Measurements from ENCODE around the gene ZNF469. TPM values are rescaled to one million over a fixed set of nuclear protein-coding genes. Genes with fewer than 3 reads are reported as not detected.

The ZNF469 gene
- total RNA-seq, 1 experiment from 2014 or later: 0.50 TPM

- H3K27me3 Mint-ChIP-seq (ENCODE audit: unreplicated experiment): no peaks in the 10 kb centered on the region
- no peak for TF ChIP-seq CTCF (IDR thresholded peaks at IDR 0.05; ENCODE audit: unreplicated experiment)
- intact Hi-C loops (cut with micrococcal nuclease; ENCODE audit: unreplicated experiment): no loop called here
- no peaks in the 10 kb centered on the region for H3K9me3 Mint-ChIP-seq (ENCODE audit: low read depth, unreplicated experiment)
- CTCF ChIA-PET: interaction anchor here (0.8 kb wide), 1 partner anchor 63 kb away, joined by 3 read pairs; no protein-coding TSS in a partner anchor
- DNase-seq: no peak
- H3K36me3 Mint-ChIP-seq (ENCODE audit: insufficient read depth, unreplicated experiment): no peaks in the 10 kb centered on the region
- BruUV-seq (replicated peaks): no TSS peak
- H3K4me3 Mint-ChIP-seq (ENCODE audit: low read depth, unreplicated experiment): no peak overlapping the region
- H3K4me1 Mint-ChIP-seq (ENCODE audit: low read depth, unreplicated experiment): no peaks in the 10 kb centered on the region
- H3K27ac Mint-ChIP-seq (ENCODE audit: unreplicated experiment): no peak overlapping the region
Measured at GRCh38 chr16:88374736-88375135, 8.0 kb upstream of the ZNF469 start.

DNA sequence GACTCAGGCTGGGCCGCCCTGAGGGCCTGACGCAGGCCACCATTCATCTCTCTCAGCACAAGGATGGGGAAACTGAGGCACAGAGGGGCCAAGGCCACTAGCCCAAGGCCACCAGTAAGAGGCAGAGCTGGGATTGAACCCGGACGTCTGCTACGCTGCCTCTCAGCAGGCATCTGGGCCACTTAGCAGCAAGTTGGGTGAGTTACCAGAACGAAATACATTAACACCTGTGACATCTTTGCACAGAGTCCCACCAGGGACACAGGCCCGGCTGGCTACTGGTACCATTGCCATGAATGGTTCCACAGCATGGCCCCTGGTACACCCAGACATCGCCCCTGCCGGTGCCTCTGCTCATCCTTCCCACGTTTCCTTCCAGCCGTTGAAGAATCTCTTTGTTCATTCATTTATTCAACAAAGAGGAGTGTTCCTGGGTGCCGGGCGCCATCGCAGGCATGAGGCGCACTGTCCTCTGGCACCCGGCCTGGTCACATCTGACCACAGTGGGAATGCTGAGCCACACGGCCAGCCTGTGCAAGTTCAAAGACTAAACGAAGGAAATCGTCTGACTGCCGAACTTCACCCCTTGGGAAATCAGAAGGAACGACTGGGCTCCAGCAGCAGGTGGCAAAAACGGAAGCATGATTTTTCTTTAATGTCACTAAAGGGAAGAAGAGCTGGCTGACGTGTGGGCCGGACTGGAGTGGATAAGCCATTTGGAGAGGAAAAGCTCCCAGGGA lies 7.4 kb upstream of the ZNF469 start:
- Mint-ChIP-seq H3K36me3 (ENCODE audit: insufficient read depth, unreplicated experiment) (no peaks in the 10 kb centered on the region), H3K27ac (ENCODE audit: unreplicated experiment) (no peak overlapping the region), H3K27me3 (ENCODE audit: unreplicated experiment) (no peaks in the 10 kb centered on the region), H3K4me1 (ENCODE audit: low read depth, unreplicated experiment) (no peaks in the 10 kb centered on the region), H3K9me3 (ENCODE audit: low read depth, unreplicated experiment) (no peaks in the 10 kb centered on the region), H3K4me3 (ENCODE audit: low read depth, unreplicated experiment) (no peak overlapping the region)
- CTCF ChIA-PET: interaction anchor here (0.8 to 0.9 kb wide), 2 partner anchors 13 to 62 kb away, joined by 3 read pairs; no protein-coding TSS in a partner anchor
- BruUV-seq (replicated peaks): no TSS peak
- no peak for TF ChIP-seq CTCF (IDR thresholded peaks at IDR 0.05; ENCODE audit: unreplicated experiment)
- intact Hi-C loops (cut with micrococcal nuclease; ENCODE audit: unreplicated experiment): no loop called here
- no peak for DNase-seq

DNA sequence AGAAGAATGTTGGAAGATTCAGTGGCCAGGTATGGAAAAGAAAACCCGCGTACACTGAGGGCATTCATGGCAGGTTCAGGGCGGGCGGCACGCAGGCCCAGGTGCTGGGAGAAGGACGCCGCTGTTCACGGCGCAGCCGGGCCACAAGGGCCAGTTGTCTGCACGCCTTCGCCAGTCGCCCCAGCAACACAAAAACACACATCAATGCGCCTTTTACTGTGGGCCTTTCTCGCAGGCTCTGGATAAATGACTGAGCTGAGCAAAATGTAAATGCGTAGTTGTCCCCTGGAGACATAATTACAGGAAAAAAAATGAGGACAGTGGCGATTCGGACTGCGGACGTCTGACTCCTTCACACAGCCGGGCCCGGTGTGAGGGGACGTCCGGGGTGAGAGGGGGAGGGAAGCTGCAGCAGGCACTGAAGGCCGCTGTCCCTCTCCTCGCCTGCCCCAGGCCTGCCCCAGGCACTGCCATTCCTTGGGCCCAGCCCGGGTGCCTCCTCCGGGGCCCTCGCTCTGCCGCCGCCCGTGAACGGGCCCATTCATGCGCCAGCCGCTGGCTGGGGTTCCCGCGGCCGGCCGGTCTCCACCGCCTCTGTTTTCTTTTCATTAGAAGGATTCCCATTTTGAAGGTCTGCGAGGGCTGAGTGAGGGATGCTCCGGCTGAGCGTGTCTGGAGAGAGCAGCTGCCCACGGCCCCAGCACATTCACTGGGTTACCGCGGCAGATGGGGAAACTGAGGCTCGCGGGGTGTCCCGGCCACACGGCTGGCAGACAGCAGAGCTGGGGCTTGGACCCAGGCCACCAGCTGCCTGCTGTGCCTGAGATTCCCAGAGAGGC lies 6.5 kb upstream of the ZNF469 start:
- no peak for DNase-seq
- CTCF ChIA-PET: interaction anchor here (0.9 to 1.0 kb wide), 2 partner anchors 12 to 28 kb away, joined by 3 read pairs; no protein-coding TSS in a partner anchor
- Mint-ChIP-seq H3K27me3 (ENCODE audit: unreplicated experiment) (no peaks in the 10 kb centered on the region), H3K36me3 (ENCODE audit: insufficient read depth, unreplicated experiment) (no peaks in the 10 kb centered on the region), H3K4me3 (ENCODE audit: low read depth, unreplicated experiment) (no peak overlapping the region), H3K9me3 (ENCODE audit: low read depth, unreplicated experiment) (no peaks in the 10 kb centered on the region), H3K4me1 (ENCODE audit: low read depth, unreplicated experiment) (no peaks in the 10 kb centered on the region), H3K27ac (ENCODE audit: unreplicated experiment) (no peak overlapping the region)
- no TSS peak for BruUV-seq (replicated peaks)
- intact Hi-C loops (cut with micrococcal nuclease; ENCODE audit: unreplicated experiment): no loop called here
- TF ChIP-seq CTCF (IDR thresholded peaks at IDR 0.05; ENCODE audit: unreplicated experiment): no peak

DNA sequence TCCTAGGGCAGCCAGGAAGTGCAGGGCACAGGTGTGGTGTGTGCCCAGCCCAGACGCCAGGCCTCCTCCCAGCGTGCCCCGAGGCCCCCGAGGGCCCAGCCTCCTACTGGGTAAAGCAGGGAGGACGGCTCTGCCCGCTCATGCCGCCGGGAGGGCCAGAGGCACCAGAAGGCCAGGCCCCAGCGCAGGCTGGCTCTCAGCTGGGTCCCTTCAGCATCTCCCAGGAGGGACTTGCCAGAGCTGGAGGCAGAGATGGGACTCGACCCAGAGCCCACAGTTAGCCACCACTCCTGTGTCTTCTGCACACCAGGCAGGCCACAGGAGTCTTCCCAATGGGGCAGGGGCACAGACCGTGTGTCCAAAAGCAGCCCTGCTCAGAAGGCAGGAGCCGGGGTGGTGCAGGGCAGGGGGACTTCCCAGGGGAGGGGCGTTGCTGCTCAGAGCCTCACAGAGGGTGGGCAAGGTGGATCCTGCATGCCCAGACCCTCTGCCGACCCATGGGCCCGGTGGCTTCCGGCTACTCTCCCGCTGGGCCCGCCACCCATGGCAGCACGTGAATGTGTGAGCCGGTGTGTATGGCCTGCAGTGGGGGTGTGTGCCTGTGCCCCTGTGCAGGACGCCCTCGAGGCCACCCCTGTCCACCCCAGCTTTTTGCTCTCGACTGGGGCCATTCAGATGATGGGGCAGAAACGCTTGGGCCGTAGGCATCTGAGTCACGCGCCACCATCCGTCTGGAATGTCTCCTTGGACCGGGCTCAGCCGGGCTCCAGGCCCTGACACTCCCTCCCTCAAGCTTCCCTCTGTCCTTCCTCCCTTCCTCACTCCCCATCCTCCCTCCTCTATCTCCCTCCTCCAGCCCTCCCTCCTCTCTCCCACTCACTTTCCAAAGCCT lies 5.7 kb upstream of the ZNF469 start:
- H3K27ac Mint-ChIP-seq (ENCODE audit: unreplicated experiment): no peak overlapping the region
- no TSS peak for BruUV-seq (replicated peaks)
- no peaks in the 10 kb centered on the region for H3K9me3 Mint-ChIP-seq (ENCODE audit: low read depth, unreplicated experiment)
- no peak for TF ChIP-seq CTCF (IDR thresholded peaks at IDR 0.05; ENCODE audit: unreplicated experiment)
- H3K27me3 Mint-ChIP-seq (ENCODE audit: unreplicated experiment): no peaks in the 10 kb centered on the region
- H3K4me3 Mint-ChIP-seq (ENCODE audit: low read depth, unreplicated experiment): no peak overlapping the region
- no peaks in the 10 kb centered on the region for H3K4me1 Mint-ChIP-seq (ENCODE audit: low read depth, unreplicated experiment)
- no peaks in the 10 kb centered on the region for H3K36me3 Mint-ChIP-seq (ENCODE audit: insufficient read depth, unreplicated experiment)
- intact Hi-C loops (cut with micrococcal nuclease; ENCODE audit: unreplicated experiment): no loop called here
- no peak for DNase-seq
- CTCF ChIA-PET: interaction anchor here (0.6 to 1.0 kb wide), 2 partner anchors 29 to 227 kb away, joined by 3 to 4 read pairs; no protein-coding TSS in a partner anchor

Data from Calu3 (cell line).